ENCODE measurements around the gene CWF19L2. TPM values are rescaled to one million over a fixed set of nuclear protein-coding genes. Genes with fewer than 3 reads are reported as not detected.

The CWF19L2 gene
- total RNA-seq, 1 donor, result 4.0 TPM

GRCh38 chr11:107316426-107316825 lies 141.2 kb downstream of the CWF19L2 start:
- DNase-seq (ENCODE audit: low read depth in 2 of 3, low spot score in 2 of 3), result no peak

GRCh38 chr11:107307991-107308390 lies 149.6 kb downstream of the CWF19L2 start:
- DNase-seq (ENCODE audit: low read depth in 2 of 3, low spot score in 2 of 3), result no peak

- no peak for DNase-seq (ENCODE audit: low read depth in 2 of 3, low spot score in 2 of 3)
Measured at GRCh38 chr11:107301878-107302277, 155.7 kb downstream of the CWF19L2 start.

GRCh38 chr11:107293677-107294344 lies 163.8 kb downstream of the CWF19L2 start:
- DNase-seq (ENCODE audit: low read depth in 2 of 3, low spot score in 2 of 3), result no peak

GRCh38 chr11:107282195-107282594 lies 175.4 kb downstream of the CWF19L2 start:
- DNase-seq (ENCODE audit: low read depth in 2 of 3, low spot score in 2 of 3), result no peak

Other genes starting within 250 kb of the CWF19L2 start
- gene ALKBH8, start 107.9 kb upstream of the CWF19L2 start, total RNA-seq, result 4.3 TPM
- not detected for gene ELMOD1, start 133.3 kb upstream of the CWF19L2 start, total RNA-seq